COLO829 (cell line): ENCODE data around the gene ARHGAP18.

ENCODE experiments used
- DNase-seq: peaks from one replicate; pipeline ENCODE4 v3.0.0; 2012; ENCODE audit warnings: low spot score

ARHGAP18 gene

GRCh38 chr6:129692467-129692866 is 17.5 kb downstream of the ARHGAP18 start:
- no peak for DNase-seq

DNA sequence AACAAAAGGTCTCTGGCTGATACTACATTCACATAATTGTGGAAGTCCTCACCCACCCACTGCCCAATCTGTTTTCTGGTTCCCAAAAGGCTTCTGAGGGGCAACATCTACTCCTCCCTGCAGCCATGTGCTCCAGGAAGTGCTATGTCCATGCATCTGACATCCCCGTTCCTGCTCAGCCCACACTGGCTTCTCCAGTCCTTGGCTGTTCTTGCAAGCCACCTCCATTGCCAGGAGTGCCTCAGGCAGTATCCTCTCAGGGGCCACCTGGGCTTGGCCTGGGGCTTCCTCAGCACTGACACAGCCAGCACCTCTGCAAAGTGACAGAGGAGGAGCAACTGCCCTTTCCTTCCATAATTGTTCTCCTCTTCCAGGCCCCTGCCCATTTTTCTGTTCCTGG is 18.3 kb downstream of the ARHGAP18 start:
- DNase-seq, result no peak

GRCh38 chr6:129691043-129691640 is 18.8 kb downstream of the ARHGAP18 start:
- DNase-seq, result no peak

GRCh38 chr6:129686941-129687627 is 22.9 kb downstream of the ARHGAP18 start:
- DNase-seq, result no peak

- DNase-seq, result no peak
Measured at GRCh38 chr6:129685662-129686031, 24.3 kb downstream of the ARHGAP18 start.

DNA sequence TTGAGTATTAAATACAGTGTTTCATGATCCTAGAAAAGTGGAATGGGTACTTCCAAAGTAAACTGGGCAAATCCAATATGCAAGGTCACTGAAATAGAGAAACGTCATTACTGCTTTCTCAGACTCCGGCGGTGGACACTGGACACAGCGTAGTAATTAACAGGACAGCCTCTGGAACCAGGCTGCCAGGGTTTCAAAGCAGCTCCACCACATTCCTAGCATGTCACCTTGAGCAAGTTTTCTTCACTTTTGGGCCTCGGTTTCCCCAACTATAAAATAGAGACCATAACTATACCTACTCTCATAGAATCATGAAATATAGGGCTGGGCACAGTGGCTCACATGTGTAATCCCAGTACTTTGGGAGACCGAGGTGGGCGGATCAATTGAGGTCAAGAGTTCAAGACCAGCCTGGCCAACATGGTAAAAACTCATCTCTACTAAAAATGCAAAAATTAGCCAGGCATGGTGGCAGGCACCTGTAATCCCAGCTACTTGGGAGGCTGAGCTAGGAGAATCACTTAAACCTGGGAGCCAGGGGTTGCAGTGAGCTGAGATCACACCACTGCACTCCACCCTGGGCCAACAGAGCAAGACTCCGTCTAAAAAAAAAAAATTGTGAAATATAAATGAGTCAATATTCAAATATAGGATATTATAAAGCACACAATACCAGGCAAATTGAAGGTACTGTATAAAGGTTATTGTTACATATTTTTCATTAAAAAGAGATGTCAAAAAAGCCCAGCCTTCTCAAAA is 24.9 kb downstream of the ARHGAP18 start:
- no peak for DNase-seq

DNA sequence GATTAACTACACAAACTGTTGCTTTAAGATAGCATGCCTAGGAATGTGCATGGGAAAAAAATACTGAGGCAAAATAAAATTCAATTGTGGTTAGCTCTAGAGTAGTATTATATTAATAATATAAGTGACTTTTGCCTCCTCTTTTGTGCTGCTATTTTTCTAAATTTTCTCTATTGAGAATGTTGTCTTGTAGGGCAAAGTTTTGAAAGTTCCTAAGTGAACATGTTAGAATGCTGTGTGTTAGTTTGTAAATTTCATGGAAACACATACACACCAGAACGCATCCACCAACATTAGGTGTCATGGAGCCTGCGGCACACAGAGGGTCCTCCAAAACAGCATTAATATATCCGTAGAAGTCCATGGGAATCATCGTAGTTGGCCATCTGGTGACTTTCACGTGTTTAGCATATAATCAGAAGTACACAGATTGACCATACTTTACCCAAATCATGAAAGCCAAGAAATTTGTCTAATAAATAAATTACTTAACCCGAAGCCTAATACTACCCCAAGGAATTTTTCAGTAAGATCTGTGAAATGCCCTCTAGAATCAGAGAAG is 25.6 kb downstream of the ARHGAP18 start:
- no peak for DNase-seq

DNA sequence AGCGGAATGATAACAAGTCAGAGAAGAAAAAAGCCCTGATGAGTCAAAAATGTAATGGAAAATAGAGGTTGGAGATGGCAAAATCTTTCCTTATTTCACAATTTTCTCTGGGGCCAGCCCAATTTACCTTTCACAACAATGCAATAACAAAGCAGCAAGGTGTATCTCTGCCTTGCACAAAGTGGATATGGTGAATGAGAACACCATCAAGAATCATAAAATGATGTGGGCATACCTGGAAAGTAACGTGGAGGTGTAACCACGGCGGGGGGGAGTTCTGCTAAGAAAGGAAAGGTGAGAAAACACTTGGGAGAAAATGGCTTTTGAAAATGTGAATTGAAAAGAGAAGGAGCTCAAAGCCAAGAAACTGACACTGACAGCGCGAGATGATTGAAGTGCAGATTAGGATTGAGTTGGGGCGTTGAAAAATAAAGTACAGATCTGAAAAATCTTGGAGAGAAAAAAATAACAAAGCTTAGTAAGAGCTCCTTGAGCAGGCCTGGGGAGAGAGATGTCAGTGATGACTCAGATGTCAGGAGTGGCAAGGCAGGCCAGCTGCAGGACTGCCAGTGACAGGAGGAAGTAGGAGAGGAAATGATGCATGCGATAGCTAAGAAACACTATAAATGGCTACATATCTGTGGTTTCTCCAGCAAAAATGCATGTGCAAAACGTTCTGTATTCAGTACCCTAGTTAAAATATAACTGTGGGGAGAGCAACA is 26.2 kb downstream of the ARHGAP18 start:
- DNase-seq, result peak; percentile 94

DNA sequence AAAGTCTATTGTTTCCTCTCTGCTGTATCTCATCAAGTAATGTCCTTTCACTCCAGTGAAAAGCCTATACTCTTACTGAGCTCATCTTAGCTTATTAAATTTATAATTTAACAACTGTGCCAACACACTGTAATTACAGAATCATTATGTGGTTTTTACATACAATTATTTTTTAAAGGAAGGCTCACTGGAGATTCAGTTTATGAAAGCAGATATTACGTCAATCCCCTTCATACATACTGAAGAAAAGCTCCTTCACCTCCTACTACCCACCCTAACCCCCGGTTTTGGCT is 28.1 kb downstream of the ARHGAP18 start:
- DNase-seq, result no peak

GRCh38 chr6:129680633-129681032 is 29.3 kb downstream of the ARHGAP18 start:
- DNase-seq, result no peak

GRCh38 chr6:129679758-129680157 is 30.2 kb downstream of the ARHGAP18 start:
- DNase-seq, result no peak

DNA sequence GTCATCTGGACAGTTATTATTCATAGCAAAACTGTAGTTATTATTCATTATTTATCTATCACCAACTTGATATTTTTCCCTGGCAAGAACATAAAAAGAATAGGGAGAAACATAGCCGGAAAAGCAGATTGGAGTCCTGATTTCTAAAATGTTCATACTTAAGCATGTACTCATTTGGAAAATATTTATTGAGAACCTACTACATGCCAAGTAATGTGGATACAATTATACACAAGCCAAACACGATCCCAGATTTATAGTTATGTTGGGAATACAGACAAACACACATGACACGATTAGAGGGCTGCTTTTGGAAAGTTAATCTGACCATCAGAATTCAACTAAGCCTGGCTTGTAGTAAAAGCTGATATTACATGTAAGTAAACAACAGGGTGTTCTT is 30.7 kb downstream of the ARHGAP18 start:
- no peak for DNase-seq

GRCh38 chr6:129678463-129678862 is 31.5 kb downstream of the ARHGAP18 start:
- DNase-seq, result no peak

DNA sequence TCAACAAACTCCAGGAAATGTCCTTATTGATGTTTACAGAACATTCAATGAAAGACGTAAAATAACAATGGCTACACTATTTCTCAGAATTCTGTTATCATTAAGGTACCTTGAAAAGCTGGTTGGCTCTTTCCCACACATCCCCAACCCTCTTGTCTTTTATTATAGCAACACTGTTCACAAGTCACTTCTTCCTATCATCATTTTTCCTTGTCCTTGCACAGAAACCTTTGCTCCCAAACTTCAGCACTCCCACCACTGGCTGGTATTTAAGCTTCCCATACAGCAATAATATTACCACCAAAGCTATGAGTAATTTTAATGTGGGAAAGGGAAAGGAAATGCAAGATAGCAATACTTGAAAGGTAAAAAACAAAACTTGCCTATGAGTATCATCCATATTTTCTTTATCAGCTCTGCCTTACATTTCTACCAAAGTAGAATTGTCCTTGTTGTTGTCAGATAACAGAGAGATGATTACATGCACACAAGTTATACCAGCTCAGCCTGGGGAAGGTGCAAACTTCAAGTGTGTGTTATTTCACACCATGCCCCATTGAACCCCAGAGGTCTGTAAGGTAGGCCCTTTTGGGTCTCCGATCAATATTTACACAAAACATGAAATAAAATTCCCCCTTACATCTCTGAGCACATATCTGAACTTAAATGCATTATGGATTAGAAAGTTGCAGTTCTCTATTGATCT is 32.2 kb downstream of the ARHGAP18 start:
- no peak for DNase-seq

DNA sequence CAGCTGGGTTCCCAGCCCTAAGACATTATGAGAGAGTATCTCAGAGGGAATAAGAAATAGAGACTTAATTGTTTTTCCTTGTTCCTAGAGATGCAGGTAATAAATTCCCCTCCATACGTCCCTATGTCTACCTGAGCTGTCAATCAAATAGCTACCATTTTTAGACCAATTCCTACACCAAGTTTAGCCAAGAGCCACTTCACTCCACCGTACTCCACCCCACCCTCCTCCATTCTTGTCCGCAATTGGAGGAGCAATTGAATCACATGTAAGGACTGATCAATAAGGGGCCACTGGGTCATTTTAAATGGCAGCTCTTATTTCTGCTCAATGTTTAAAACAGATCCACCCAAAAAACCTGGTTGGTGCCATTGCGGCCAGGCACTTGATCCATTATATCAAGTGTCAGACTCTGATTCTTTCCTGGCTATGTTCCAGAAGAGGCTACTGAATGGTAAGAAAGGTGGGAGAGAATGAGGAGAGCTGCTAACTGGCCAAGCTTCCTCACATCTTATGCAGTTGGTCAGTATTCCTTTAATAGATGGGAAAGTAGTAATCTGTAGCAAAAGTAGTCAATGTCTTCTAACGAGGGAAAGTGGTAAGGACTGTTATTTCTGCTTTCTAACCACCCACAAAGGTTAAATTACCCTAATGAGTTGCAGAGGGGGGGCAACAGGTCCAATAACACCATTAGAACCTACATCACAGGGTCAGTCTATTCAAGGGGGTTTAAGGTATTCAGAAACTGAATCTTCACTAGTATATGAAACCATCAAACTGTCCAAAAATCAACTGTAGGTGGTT is 34.1 kb downstream of the ARHGAP18 start:
- DNase-seq, result no peak

DNA sequence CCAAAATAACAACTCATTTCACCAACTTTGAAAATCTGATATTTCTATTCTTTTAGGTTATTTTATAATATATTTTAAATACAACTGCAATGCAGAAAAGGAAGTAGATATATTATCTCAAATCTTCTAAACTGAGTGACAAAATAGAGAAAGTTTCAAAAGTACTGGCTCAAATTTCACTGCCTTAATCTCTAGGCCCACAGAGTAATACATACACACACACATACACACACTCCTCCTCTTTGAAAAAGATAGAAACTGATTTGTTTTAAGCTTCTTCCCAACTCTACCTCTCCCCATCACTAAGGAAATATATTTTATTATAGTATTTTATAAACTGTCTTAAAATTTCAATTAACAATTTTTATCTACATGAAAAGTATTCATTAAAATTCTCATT is 36.2 kb downstream of the ARHGAP18 start:
- no peak for DNase-seq

DNA sequence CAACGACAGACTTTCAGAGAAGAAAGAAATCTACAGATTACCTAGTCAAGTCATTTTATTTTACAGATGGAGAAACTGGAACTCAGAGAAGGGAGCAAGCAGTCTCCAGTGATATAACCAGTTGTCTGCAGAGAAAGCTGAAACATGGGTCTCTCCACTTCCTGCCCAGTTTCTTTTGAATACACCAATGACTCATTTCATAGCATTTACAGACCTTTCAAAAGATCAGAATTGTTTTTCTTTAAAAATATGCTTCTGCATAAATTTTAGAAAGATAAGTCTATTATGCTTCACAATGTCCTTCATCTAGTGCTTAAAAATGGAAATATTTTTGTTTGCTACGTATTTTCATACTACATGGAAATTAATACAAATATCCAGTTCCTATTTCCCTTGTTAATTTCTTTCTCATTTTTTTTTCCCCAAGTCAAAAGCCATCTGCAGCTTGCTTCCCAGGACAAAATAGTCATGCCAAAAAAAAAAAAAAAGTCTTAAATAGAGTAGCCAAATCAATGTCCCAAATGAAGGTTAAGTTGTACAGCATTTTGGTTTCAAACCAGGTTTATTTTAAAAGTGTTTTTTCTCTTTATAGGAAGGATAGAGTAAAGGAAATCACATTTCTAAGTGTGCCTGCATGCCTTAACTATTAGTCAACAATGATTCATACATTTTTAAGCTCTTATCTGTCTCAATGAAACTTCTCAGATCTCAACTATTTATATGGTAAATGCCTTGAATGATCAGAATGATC is 36.9 kb downstream of the ARHGAP18 start:
- peak; percentile 69 for DNase-seq

DNA sequence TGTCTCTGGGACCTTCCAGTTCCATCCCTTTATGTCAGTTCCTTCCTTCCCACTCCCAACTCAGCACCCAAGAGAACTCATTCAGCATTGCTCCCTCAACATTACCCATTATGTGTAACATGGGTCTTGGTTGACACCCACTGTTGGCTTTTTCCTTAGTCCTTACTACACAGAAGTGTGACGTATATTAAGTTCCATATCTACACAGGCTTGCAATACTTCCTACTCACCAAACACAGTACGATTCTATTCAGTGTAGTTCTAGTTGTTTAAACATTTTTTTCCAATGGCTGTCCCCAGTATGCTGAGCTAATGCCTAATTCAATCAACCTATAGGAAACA is 37.7 kb downstream of the ARHGAP18 start:
- DNase-seq, result no peak

DNA sequence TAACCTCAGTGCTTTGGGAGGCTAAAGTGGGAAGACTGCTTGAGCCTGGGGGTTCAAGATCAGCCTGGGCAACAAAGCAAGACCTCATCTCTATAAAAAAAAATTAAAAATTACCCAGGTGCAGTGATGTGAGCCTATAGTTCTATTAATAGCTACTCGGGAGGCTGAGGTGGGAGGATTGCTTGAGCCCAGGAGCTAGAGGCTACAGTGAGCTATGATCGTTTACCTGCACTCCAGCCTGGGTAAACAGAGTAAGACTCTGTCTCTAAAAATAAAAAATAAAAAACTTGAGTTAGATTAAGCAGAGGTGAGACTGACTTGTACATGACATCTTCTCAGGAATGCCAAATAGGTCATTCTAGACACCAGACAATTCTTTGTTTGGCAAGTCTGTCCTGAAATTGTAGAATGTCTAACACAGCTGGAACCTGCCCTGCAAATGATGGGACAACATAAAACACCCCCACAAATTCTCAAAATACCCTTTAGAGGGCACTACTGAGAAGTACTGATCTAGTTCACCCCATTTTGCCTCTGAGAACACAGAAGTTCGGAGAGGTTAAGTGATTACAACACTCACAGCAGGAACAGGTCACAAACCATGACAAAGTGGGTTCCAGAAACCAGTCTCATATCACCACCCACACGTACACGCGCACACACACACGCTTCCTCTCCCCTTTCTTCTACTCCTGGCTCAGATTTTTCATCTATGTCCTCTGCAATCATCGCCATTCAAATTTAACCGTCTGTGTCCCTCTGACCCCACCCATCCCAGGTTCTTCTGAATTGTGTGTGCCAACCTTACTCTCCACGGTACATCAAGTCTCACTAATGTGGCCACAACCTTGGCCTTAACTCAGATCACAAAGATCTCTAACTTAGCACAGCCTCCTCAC is 38.3 kb downstream of the ARHGAP18 start:
- DNase-seq, result no peak
